ENCODE measurements around the gene COBL. TPM values are rescaled to one million over a fixed set of nuclear protein-coding genes. Genes with fewer than 3 reads are reported as not detected.

Gene COBL
- total RNA-seq, 1 experiment from 2014 or later: 51.4 TPM

- Histone ChIP-seq H3K27ac (no peak overlapping the region), H3K9me3 (ENCODE audit: insufficient read depth, low read depth) (no peaks in the 10 kb centered on the region), H3K27me3 (ENCODE audit: insufficient read depth, low read depth) (no peaks in the 10 kb centered on the region), H3K4me2 (no peak overlapping the region), H3K9me2 (ENCODE audit: insufficient read depth) (no peaks in the 10 kb centered on the region), H2AFZ (no peak overlapping the region), H3K79me2 (ENCODE audit: low read depth) (no peaks in the 10 kb centered on the region), H4K20me1 (ENCODE audit: insufficient read depth) (0 out of 2 replicates have a peak, but pooled peaks cover 5% of the 10 kb centered on the region), H3F3A (ENCODE audit: insufficient read depth, low read depth) (peaks cover 3% of the 10 kb centered on the region; the same call in 1 of the 2 replicates), H3K4me1 (replicated peaks; ENCODE audit: insufficient read depth) (peaks cover 5% of the 10 kb centered on the region; the same call in 1 of the 2 replicates), H3K36me3 (ENCODE audit: low read depth) (no peaks in the 10 kb centered on the region), H3K4me3 (no peak overlapping the region)
- intact Hi-C loops (cut with micrococcal nuclease; ENCODE audit: unreplicated experiment): loop anchor here (2.0 to 5.0 kb wide), 3 partner anchors 543 to 1018 kb away; no protein-coding TSS in a partner anchor
- BruUV-seq (replicated peaks): no TSS peak
- DNase-seq: no peak
- ChIA-PET CTCF (interaction anchor here (0.6 to 5.4 kb wide), 8 partner anchors 19 to 1068 kb away, joined by 3 to 100 read pairs (median 4); no protein-coding TSS in a partner anchor), POLR2A (ENCODE audit: unreplicated experiment) (no interaction called here)
- TF ChIP-seq EZH2 (IDR thresholded peaks at IDR 0.05; ENCODE audit: low read depth): no peak
- TF ChIP-seq CTCF (conservative IDR thresholded peaks at IDR 0.05): no peak
These were observed 156.2 kb downstream of the COBL start for GRCh38 chr7:51160411-51160810.

GRCh38 chr7:51158742-51159445 lies 157.7 kb downstream of the COBL start:
- TF ChIP-seq EZH2 (IDR thresholded peaks at IDR 0.05; ENCODE audit: low read depth): no peak
- TF ChIP-seq CTCF (conservative IDR thresholded peaks at IDR 0.05): no peak
- H3K79me2 ChIP-seq (ENCODE audit: low read depth): no peaks in the 10 kb centered on the region
- BruUV-seq (replicated peaks): no TSS peak
- H3K36me3 ChIP-seq (ENCODE audit: low read depth): no peaks in the 10 kb centered on the region
- peaks cover 3% of the 10 kb centered on the region; the same call in 1 of the 2 replicates for H3F3A ChIP-seq (ENCODE audit: insufficient read depth, low read depth)
- no peak overlapping the region for H3K4me2 ChIP-seq
- H3K9me3 ChIP-seq (ENCODE audit: insufficient read depth, low read depth): no peaks in the 10 kb centered on the region
- H3K4me3 ChIP-seq: no peak overlapping the region
- intact Hi-C loops (cut with micrococcal nuclease; ENCODE audit: unreplicated experiment): no loop called here
- DNase-seq: no peak
- no peak overlapping the region for H3K27ac ChIP-seq
- ChIA-PET POLR2A (ENCODE audit: unreplicated experiment) (no interaction called here), CTCF (interaction anchor here (0.6 kb wide), 1 partner anchor 455 kb away, joined by 4 read pairs; no protein-coding TSS in a partner anchor)
- H3K4me1 ChIP-seq (replicated peaks; ENCODE audit: insufficient read depth): peaks cover 5% of the 10 kb centered on the region; the same call in 1 of the 2 replicates
- H3K27me3 ChIP-seq (ENCODE audit: insufficient read depth, low read depth): no peaks in the 10 kb centered on the region
- no peak overlapping the region for H2AFZ ChIP-seq
- H3K9me2 ChIP-seq (ENCODE audit: insufficient read depth): no peaks in the 10 kb centered on the region
- H4K20me1 ChIP-seq (ENCODE audit: insufficient read depth): 0 out of 2 replicates have a peak, but pooled peaks cover under 1% of the 10 kb centered on the region

- no peaks in the 10 kb centered on the region for H3K9me2 ChIP-seq (ENCODE audit: insufficient read depth)
- no peaks in the 10 kb centered on the region for H4K20me1 ChIP-seq (ENCODE audit: insufficient read depth)
- BruUV-seq (replicated peaks): no TSS peak
- no peaks in the 10 kb centered on the region for H3K27me3 ChIP-seq (ENCODE audit: insufficient read depth, low read depth)
- intact Hi-C loops (cut with micrococcal nuclease; ENCODE audit: unreplicated experiment): no loop called here
- ChIA-PET POLR2A (ENCODE audit: unreplicated experiment) (interaction anchor here (0.5 kb wide), 1 partner anchor 396 kb away, joined by 3 read pairs; no protein-coding TSS in a partner anchor), CTCF (interaction anchor here (0.6 kb wide), 1 partner anchor 454 kb away, joined by 4 read pairs; no protein-coding TSS in a partner anchor)
- TF ChIP-seq EZH2 (IDR thresholded peaks at IDR 0.05; ENCODE audit: low read depth) (no peak), CTCF (conservative IDR thresholded peaks at IDR 0.05) (no peak)
- H3K4me1 ChIP-seq (replicated peaks; ENCODE audit: insufficient read depth): peaks cover 4% of the 10 kb centered on the region; the same call in 1 of the 2 replicates
- H3K79me2 ChIP-seq (ENCODE audit: low read depth): no peaks in the 10 kb centered on the region
- peaks cover 3% of the 10 kb centered on the region; the same call in 1 of the 2 replicates for H3F3A ChIP-seq (ENCODE audit: insufficient read depth, low read depth)
- no peak for DNase-seq
- H3K27ac ChIP-seq: no peak overlapping the region
- no peaks in the 10 kb centered on the region for H3K9me3 ChIP-seq (ENCODE audit: insufficient read depth, low read depth)
- H2AFZ ChIP-seq: no peak overlapping the region
- no peak overlapping the region for H3K4me2 ChIP-seq
- no peaks in the 10 kb centered on the region for H3K36me3 ChIP-seq (ENCODE audit: low read depth)
- H3K4me3 ChIP-seq: no peak overlapping the region
These were observed 158.4 kb downstream of the COBL start for GRCh38 chr7:51158211-51158610.
